ENCODE measurements around the gene ALK.

The ALK gene

GRCh38 chr2:29189052-29189451, 732.3 kb downstream of the ALK start:
- TF ChIP-seq ZNF10 (tag by site-specific recombination; IDR thresholded peaks at IDR 0.05) (no peak), SP7 (tag by site-specific recombination; IDR thresholded peaks at IDR 0.05) (no peak), ZSCAN30 (tag by site-specific recombination; IDR thresholded peaks at IDR 0.05) (no peak), ZNF157 (tag by site-specific recombination; IDR thresholded peaks at IDR 0.05) (no peak), ZNF433 (tag by site-specific recombination; IDR thresholded peaks at IDR 0.05; ENCODE audit: low read depth) (no peak), ZNF121 (tag by site-specific recombination; IDR thresholded peaks at IDR 0.05) (no peak), AEBP2 (tag by site-specific recombination; IDR thresholded peaks at IDR 0.05; ENCODE audit: borderline replicate concordance) (no peak), ZNF155 (tag by site-specific recombination; IDR thresholded peaks at IDR 0.05) (no peak), ZNF184 (tag by site-specific recombination; IDR thresholded peaks at IDR 0.05) (no peak), IKZF3 (tag by site-specific recombination; IDR thresholded peaks at IDR 0.05) (no peak), ZNF549 (tag by site-specific recombination; IDR thresholded peaks at IDR 0.05) (no peak), ZNF426 (tag by site-specific recombination; IDR thresholded peaks at IDR 0.05) (no peak), BCL11B (tag by site-specific recombination; IDR thresholded peaks at IDR 0.05; ENCODE audit: low read depth) (no peak), ZBTB17 (tag by site-specific recombination; IDR thresholded peaks at IDR 0.05) (no peak), TSHZ1 (tag by site-specific recombination; IDR thresholded peaks at IDR 0.05; ENCODE audit: borderline replicate concordance) (no peak), SP3 (tag by site-specific recombination; IDR thresholded peaks at IDR 0.05) (no peak), ZNF366 (tag by site-specific recombination; conservative IDR thresholded peaks at IDR 0.05) (no peak), ZNF677 (tag by site-specific recombination; IDR thresholded peaks at IDR 0.05) (no peak), ZNF18 (tag by site-specific recombination; IDR thresholded peaks at IDR 0.05) (no peak)
- Histone ChIP-seq H3K9me3 (ENCODE audit: control insufficient read depth, insufficient read depth, low read depth, low read length) (no peaks in the 10 kb centered on the region), H3K36me3 (ENCODE audit: control insufficient read depth in 2 of 2, insufficient read depth in 1 of 2, low read length in 2 of 2) (peaks cover 0 to 5% of the 10 kb centered on the region in 2 experiments; a peak in 1 of 3 replicates), H3K27ac (ENCODE audit: extremely low read depth, low read depth, low read length) (no peak overlapping the region), H3K4me3 (ENCODE audit: low read depth, low read length) (no peak overlapping the region), H3K4me1 (ENCODE audit: control insufficient read depth, insufficient read depth, low read length) (no peaks in the 10 kb centered on the region)
- ChIA-PET POLR2A (no interaction called here), CTCF (interaction anchor here (0.6 kb wide), 1 partner anchor 906 kb away, joined by 5 read pairs; no protein-coding TSS in a partner anchor)

- H3K4me3 ChIP-seq (ENCODE audit: low read depth, low read length): no peak overlapping the region
- POLR2A ChIA-PET: no interaction called here
- H3K27ac ChIP-seq (ENCODE audit: extremely low read depth, low read depth, low read length): no peak overlapping the region
- no peaks in the 10 kb centered on the region for H3K9me3 ChIP-seq (ENCODE audit: control insufficient read depth, insufficient read depth, low read depth, low read length)
- peaks cover 3 to 5% of the 10 kb centered on the region in 2 experiments; a peak in 2 of 3 replicates for H3K36me3 ChIP-seq (ENCODE audit: control insufficient read depth in 2 of 2, insufficient read depth in 1 of 2, low read length in 2 of 2)
- no peaks in the 10 kb centered on the region for H3K4me1 ChIP-seq (ENCODE audit: control insufficient read depth, insufficient read depth, low read length)
- CTCF ChIA-PET: no interaction called here
- no peak for TF ChIP-seq ZFP37 (tag by site-specific recombination; IDR thresholded peaks at IDR 0.05)
- no peak for TF ChIP-seq ZNF670 (tag by site-specific recombination; IDR thresholded peaks at IDR 0.05; ENCODE audit: low read depth)
- no peak for TF ChIP-seq ZNF830 (tag by site-specific recombination; IDR thresholded peaks at IDR 0.05; ENCODE audit: low read depth)
- TF ChIP-seq ZNF580 (tag by site-specific recombination; IDR thresholded peaks at IDR 0.05): no peak
- TF ChIP-seq ZNF138 (tag by site-specific recombination; IDR thresholded peaks at IDR 0.05; ENCODE audit: borderline replicate concordance): no peak
- no peak for TF ChIP-seq OSR2 (tag by site-specific recombination; IDR thresholded peaks at IDR 0.05)
- no peak for TF ChIP-seq MZF1 (tag by site-specific recombination; IDR thresholded peaks at IDR 0.05; ENCODE audit: borderline replicate concordance)
- TF ChIP-seq ZNF843 (tag by site-specific recombination; IDR thresholded peaks at IDR 0.05): no peak
- TF ChIP-seq KLF7 (tag by site-specific recombination; IDR thresholded peaks at IDR 0.05; ENCODE audit: borderline replicate concordance): no peak
- TF ChIP-seq ZBTB21 (tag by site-specific recombination; IDR thresholded peaks at IDR 0.05): no peak
These were observed 733.5 kb downstream of the ALK start for GRCh38 chr2:29187926-29188325.

All from HEK293 (cell line).